Measurements from ENCODE around the gene TEKTIP1.

TEKTIP1 gene

DNA sequence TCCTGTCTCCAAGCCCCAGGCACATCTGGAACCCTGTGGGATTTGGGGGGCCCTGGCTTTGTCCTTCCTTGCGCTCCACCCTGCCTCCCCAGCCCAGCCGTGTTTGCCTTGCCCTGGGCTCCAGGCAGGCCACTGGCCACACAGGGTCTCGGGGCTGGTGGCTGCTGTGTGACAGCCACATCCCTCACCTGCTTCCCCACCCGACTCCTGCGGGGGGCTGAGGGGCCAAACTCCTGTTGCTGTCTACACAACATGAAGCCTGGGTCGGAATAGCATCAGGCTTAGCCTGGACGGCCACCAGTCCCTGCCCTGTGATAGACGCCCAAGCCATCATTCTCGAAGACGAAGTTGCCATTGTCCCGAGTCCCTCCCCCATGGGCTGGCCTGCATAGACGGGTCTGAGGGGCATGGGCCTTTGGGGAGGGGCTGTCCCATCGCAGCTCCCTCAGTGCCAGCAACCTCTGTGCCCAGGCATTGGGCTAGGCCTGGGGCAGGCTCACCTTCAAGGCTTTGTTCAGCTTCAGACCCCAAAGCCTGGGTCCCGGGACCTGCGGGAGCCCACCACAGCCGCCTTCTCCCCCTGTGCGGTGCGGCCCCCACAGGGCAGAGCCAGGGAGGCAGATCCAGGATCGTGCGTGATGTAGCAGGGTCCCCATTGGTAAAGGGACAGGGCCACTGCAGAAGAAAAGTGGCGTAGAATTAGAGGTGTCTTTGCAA lies 15.5 kb upstream of the TEKTIP1 start:
- peaks cover 0 to 3% (median 1%) of the 10 kb centered on the region in 4 experiments for H3K4me1 ChIP-seq (ENCODE audit: control extremely low read depth in 1 of 4, control insufficient read depth in 4 of 4, insufficient read depth in 4 of 4, low read length in 3 of 4)
- 92% methylated on average over 20 of the region's 21 CpGs for WGBS (ENCODE audit: insufficient coverage)
- no peak for DNase-seq
- ChIA-PET POLR2A (no interaction called here), CTCF (no interaction called here)
- H3K27me3 ChIP-seq (replicated peaks in 2 of 5; ENCODE audit: control insufficient read depth in 4 of 5, insufficient read depth in 5 of 5, low read length in 4 of 5), result no peaks in the 10 kb centered on the region
- H3K9me3 ChIP-seq (ENCODE audit: control extremely low read depth in 1 of 5, control insufficient read depth in 4 of 5, insufficient read depth in 2 of 5, low read depth in 1 of 5, low read length in 4 of 5), result no peaks in the 10 kb centered on the region
- no peak overlapping the region for H3K27ac ChIP-seq (ENCODE audit: insufficient read depth in 1 of 2, low read depth in 1 of 2, low read length in 2 of 2, poor library complexity in 1 of 2, severe bottlenecking in 2 of 2)
- H3K4me3 ChIP-seq (ENCODE audit: control insufficient read depth in 1 of 7, extremely low read depth in 1 of 7, insufficient read depth in 4 of 7, low read depth in 2 of 7, low read length in 6 of 7), result no peak overlapping the region
- peaks cover 4 to 75% (median 55%) of the 10 kb centered on the region in 4 experiments for H3K36me3 ChIP-seq (ENCODE audit: control insufficient read depth in 4 of 4, insufficient read depth in 4 of 4, low read length in 3 of 4)

- H3K27me3 ChIP-seq (replicated peaks in 2 of 5; ENCODE audit: control insufficient read depth in 4 of 5, insufficient read depth in 5 of 5, low read length in 4 of 5), result no peaks in the 10 kb centered on the region
- no peak overlapping the region for H3K4me3 ChIP-seq (ENCODE audit: control insufficient read depth in 1 of 7, extremely low read depth in 1 of 7, insufficient read depth in 4 of 7, low read depth in 2 of 7, low read length in 6 of 7)
- H3K36me3 ChIP-seq (ENCODE audit: control insufficient read depth in 4 of 4, insufficient read depth in 4 of 4, low read length in 3 of 4), result peaks cover 4 to 71% (median 53%) of the 10 kb centered on the region in 4 experiments
- 98% methylated on average over 21 of the region's 33 CpGs for WGBS (ENCODE audit: insufficient coverage)
- peaks cover 0 to 3% (median 1%) of the 10 kb centered on the region in 4 experiments for H3K4me1 ChIP-seq (ENCODE audit: control extremely low read depth in 1 of 4, control insufficient read depth in 4 of 4, insufficient read depth in 4 of 4, low read length in 3 of 4)
- ChIA-PET POLR2A (no interaction called here), CTCF (no interaction called here)
- no peak overlapping the region for H3K27ac ChIP-seq (ENCODE audit: insufficient read depth in 1 of 2, low read depth in 1 of 2, low read length in 2 of 2, poor library complexity in 1 of 2, severe bottlenecking in 2 of 2)
- no peaks in the 10 kb centered on the region for H3K9me3 ChIP-seq (ENCODE audit: control extremely low read depth in 1 of 5, control insufficient read depth in 4 of 5, insufficient read depth in 2 of 5, low read depth in 1 of 5, low read length in 4 of 5)
- DNase-seq, result no peak
These were observed 14.7 kb upstream of the TEKTIP1 start for GRCh38 chr19:3524078-3524842.

DNA sequence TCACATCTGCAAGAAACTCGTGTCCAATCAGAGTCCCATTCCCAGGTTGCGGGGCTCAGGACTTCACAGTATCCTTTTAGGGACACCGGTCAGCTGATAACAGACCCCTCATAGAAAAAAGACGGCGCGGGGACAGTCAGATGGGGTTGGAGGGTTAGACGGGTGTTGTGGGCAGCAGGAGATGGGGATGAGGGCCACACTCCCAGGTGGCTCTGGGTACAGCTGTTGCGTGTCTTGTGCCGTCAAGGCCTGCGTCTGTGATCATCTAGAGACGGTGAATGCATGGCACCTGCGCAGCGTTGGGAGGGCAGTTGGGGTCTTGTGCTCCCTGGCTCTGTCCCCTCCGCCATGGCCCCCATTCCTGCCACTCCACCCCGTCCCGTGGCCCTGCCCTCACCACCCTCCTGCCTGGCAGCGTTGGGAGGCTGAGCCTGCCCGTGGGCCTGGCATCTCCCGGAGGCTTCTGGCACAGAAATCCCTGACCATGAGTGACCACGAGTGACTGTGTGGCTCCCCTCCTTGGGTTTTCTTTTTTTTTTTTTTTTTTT lies 14.0 kb upstream of the TEKTIP1 start:
- over 99% methylated on average over 13 of the region's 20 CpGs for WGBS (ENCODE audit: insufficient coverage)
- CTCF ChIA-PET, result no interaction called here

GRCh38 chr19:3526507-3527237 lies 12.3 kb upstream of the TEKTIP1 start:
- Histone ChIP-seq H3K36me3 (ENCODE audit: control insufficient read depth in 4 of 4, insufficient read depth in 4 of 4, low read length in 3 of 4) (peaks cover 6 to 75% (median 49%) of the 10 kb centered on the region in 4 experiments), H3K27ac (ENCODE audit: insufficient read depth in 1 of 2, low read depth in 1 of 2, low read length in 2 of 2, poor library complexity in 1 of 2, severe bottlenecking in 2 of 2) (no peak overlapping the region), H3K4me1 (ENCODE audit: control extremely low read depth in 1 of 4, control insufficient read depth in 4 of 4, insufficient read depth in 4 of 4, low read length in 3 of 4) (no peaks in the 10 kb centered on the region), H3K27me3 (replicated peaks in 2 of 5; ENCODE audit: control insufficient read depth in 4 of 5, insufficient read depth in 5 of 5, low read length in 4 of 5) (no peaks in the 10 kb centered on the region), H3K9me3 (ENCODE audit: control extremely low read depth in 1 of 5, control insufficient read depth in 4 of 5, insufficient read depth in 2 of 5, low read depth in 1 of 5, low read length in 4 of 5) (no peaks in the 10 kb centered on the region), H3K4me3 (ENCODE audit: control insufficient read depth in 1 of 7, extremely low read depth in 1 of 7, insufficient read depth in 4 of 7, low read depth in 2 of 7, low read length in 6 of 7) (no peak overlapping the region)
- no peak for DNase-seq
- 96% methylated on average over 25 of the region's 28 CpGs for WGBS (ENCODE audit: insufficient coverage)
- ChIA-PET CTCF (interaction anchor here (0.9 kb wide), 1 partner anchor 19 kb away, joined by 3 read pairs; no protein-coding TSS in a partner anchor), POLR2A (interaction anchor here (0.6 kb wide), 1 partner anchor 1070 kb away, joined by 3 read pairs; no protein-coding TSS in a partner anchor)

More for the DNA sequence above, 14.0 kb upstream of the TEKTIP1 start:
- peaks cover 0 to 2% (median under 1%) of the 10 kb centered on the region in 4 experiments for H3K4me1 ChIP-seq (ENCODE audit: control extremely low read depth in 1 of 4, control insufficient read depth in 4 of 4, insufficient read depth in 4 of 4, low read length in 3 of 4)
- POLR2A ChIA-PET, result no interaction called here
- H3K9me3 ChIP-seq (ENCODE audit: control extremely low read depth in 1 of 5, control insufficient read depth in 4 of 5, insufficient read depth in 2 of 5, low read depth in 1 of 5, low read length in 4 of 5), result no peaks in the 10 kb centered on the region
- H3K36me3 ChIP-seq (ENCODE audit: control insufficient read depth in 4 of 4, insufficient read depth in 4 of 4, low read length in 3 of 4), result peaks cover 4 to 66% (median 48%) of the 10 kb centered on the region in 4 experiments
- DNase-seq, result no peak
- no peak overlapping the region for H3K27ac ChIP-seq (ENCODE audit: insufficient read depth in 1 of 2, low read depth in 1 of 2, low read length in 2 of 2, poor library complexity in 1 of 2, severe bottlenecking in 2 of 2)
- no peaks in the 10 kb centered on the region for H3K27me3 ChIP-seq (replicated peaks in 2 of 5; ENCODE audit: control insufficient read depth in 4 of 5, insufficient read depth in 5 of 5, low read length in 4 of 5)
- no peak overlapping the region for H3K4me3 ChIP-seq (ENCODE audit: control insufficient read depth in 1 of 7, extremely low read depth in 1 of 7, insufficient read depth in 4 of 7, low read depth in 2 of 7, low read length in 6 of 7)

DNA sequence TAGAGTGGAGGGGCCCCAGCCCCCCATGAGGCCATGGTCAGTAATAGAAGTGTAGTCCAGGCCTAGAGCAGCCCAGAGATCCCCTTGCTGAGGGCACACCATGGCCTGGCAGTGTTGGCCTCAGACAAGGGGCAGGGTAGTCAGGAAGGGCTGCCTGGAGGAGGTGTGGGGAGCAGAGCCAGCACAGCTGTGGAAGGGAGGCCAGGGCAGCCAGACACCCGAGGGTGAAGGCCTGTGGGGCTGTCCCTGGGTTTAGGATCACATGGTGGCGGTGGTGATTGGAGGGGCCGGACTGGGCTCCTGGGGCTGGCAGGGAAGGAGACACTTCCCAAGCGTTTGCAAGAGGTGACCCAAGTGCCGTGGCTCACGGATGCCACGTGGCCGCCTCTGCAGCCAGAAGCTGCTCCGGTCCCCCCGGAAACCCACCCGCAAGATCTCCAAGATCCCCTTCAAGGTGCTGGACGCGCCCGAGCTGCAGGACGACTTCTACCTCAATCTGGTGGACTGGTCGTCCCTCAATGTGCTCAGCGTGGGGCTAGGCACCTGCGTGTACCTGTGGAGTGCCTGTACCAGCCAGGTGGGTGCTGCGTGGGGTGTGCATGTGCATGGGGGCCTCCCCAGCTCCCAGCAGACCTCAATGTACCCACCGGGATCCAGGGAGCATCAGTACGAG lies 11.6 kb upstream of the TEKTIP1 start:
- no peaks in the 10 kb centered on the region for H3K27me3 ChIP-seq (replicated peaks in 2 of 5; ENCODE audit: control insufficient read depth in 4 of 5, insufficient read depth in 5 of 5, low read length in 4 of 5)
- ChIA-PET POLR2A (no interaction called here), CTCF (interaction anchor here (0.9 kb wide), 1 partner anchor 18 kb away, joined by 3 read pairs; no protein-coding TSS in a partner anchor)
- H3K4me1 ChIP-seq (ENCODE audit: control extremely low read depth in 1 of 4, control insufficient read depth in 4 of 4, insufficient read depth in 4 of 4, low read length in 3 of 4), result no peaks in the 10 kb centered on the region
- no peak overlapping the region for H3K27ac ChIP-seq (ENCODE audit: insufficient read depth in 1 of 2, low read depth in 1 of 2, low read length in 2 of 2, poor library complexity in 1 of 2, severe bottlenecking in 2 of 2)
- DNase-seq, result no peak
- H3K9me3 ChIP-seq (ENCODE audit: control extremely low read depth in 1 of 5, control insufficient read depth in 4 of 5, insufficient read depth in 2 of 5, low read depth in 1 of 5, low read length in 4 of 5), result no peaks in the 10 kb centered on the region
- H3K36me3 ChIP-seq (ENCODE audit: control insufficient read depth in 4 of 4, insufficient read depth in 4 of 4, low read length in 3 of 4), result peaks cover 8 to 79% (median 49%) of the 10 kb centered on the region in 4 experiments
- WGBS (ENCODE audit: insufficient coverage), result 98% methylated on average over 20 of the region's 21 CpGs
- no peak overlapping the region for H3K4me3 ChIP-seq (ENCODE audit: control insufficient read depth in 1 of 7, extremely low read depth in 1 of 7, insufficient read depth in 4 of 7, low read depth in 2 of 7, low read length in 6 of 7)

- WGBS (ENCODE audit: insufficient coverage), result 98% methylated on average over 13 of the region's 14 CpGs
- Histone ChIP-seq H3K27me3 (replicated peaks in 2 of 5; ENCODE audit: control insufficient read depth in 4 of 5, insufficient read depth in 5 of 5, low read length in 4 of 5) (no peaks in the 10 kb centered on the region), H3K27ac (ENCODE audit: insufficient read depth in 1 of 2, low read depth in 1 of 2, low read length in 2 of 2, poor library complexity in 1 of 2, severe bottlenecking in 2 of 2) (no peak overlapping the region), H3K9me3 (ENCODE audit: control extremely low read depth in 1 of 5, control insufficient read depth in 4 of 5, insufficient read depth in 2 of 5, low read depth in 1 of 5, low read length in 4 of 5) (no peaks in the 10 kb centered on the region), H3K36me3 (ENCODE audit: control insufficient read depth in 4 of 4, insufficient read depth in 4 of 4, low read length in 3 of 4) (peaks cover 8 to 80% (median 47%) of the 10 kb centered on the region in 4 experiments), H3K4me1 (ENCODE audit: control extremely low read depth in 1 of 4, control insufficient read depth in 4 of 4, insufficient read depth in 4 of 4, low read length in 3 of 4) (no peaks in the 10 kb centered on the region), H3K4me3 (ENCODE audit: control insufficient read depth in 1 of 7, extremely low read depth in 1 of 7, insufficient read depth in 4 of 7, low read depth in 2 of 7, low read length in 6 of 7) (no peak overlapping the region)
- POLR2A ChIA-PET, result no interaction called here
- CTCF ChIA-PET, result interaction anchor here (0.9 kb wide), 1 partner anchor 17 kb away, joined by 3 read pairs; no protein-coding TSS in a partner anchor
- DNase-seq, result no peak
These were observed 10.9 kb upstream of the TEKTIP1 start for GRCh38 chr19:3528080-3528479.

Data from common myeloid progenitor, CD34-positive (primary cell).